ENCODE results near the gene SERPINB8. TPM values are rescaled to one million over a fixed set of nuclear protein-coding genes. Genes with fewer than 3 reads are reported as not detected.

SERPINB8 gene
- total RNA-seq, 1 donor from 2014 or later = 4.5 TPM

DNA sequence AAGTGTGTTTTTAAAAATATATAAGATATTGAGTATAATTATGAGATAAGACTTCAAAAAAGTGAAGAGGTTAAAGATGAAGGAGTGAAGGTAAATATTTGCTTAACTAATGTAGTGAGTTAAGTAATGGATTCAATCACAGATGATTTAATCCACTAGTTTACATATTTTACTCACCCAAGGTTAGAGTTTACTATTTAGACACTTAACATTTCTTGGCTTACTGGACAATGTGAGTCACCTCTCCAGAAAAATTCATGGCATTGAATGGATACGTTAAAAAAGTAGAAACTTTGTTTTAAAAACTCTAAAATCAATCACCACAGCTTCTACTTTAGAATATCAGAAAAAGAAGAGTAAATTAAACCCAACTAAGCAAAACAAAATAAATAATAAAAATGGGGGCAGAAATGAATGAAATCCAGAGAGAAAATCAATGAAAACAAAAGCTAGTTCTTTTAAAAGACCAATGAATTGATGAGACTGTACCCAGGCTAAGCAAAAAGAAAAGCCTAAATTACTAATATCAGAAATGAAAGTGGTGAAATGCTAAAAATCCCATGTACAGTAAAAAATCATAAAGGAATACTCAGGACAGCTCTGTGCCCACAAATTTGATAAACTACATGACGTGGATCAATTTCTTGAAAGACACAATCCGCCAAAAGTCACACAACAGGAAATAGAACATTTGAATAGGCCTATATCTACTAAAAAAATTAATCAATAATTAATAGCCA lies 22.7 kb upstream of the SERPINB8 start:
- Histone ChIP-seq H3K9me3 (no peaks in the 10 kb centered on the region), H3K4me1 (no peaks in the 10 kb centered on the region), H3K27ac (no peak overlapping the region), H3K36me3 (no peaks in the 10 kb centered on the region), H3K4me3 (no peak overlapping the region), H3K27me3 (no peaks in the 10 kb centered on the region)
- intact Hi-C loops (cut with DNase I) = no loop called here
- TF ChIP-seq, protein P1, sequence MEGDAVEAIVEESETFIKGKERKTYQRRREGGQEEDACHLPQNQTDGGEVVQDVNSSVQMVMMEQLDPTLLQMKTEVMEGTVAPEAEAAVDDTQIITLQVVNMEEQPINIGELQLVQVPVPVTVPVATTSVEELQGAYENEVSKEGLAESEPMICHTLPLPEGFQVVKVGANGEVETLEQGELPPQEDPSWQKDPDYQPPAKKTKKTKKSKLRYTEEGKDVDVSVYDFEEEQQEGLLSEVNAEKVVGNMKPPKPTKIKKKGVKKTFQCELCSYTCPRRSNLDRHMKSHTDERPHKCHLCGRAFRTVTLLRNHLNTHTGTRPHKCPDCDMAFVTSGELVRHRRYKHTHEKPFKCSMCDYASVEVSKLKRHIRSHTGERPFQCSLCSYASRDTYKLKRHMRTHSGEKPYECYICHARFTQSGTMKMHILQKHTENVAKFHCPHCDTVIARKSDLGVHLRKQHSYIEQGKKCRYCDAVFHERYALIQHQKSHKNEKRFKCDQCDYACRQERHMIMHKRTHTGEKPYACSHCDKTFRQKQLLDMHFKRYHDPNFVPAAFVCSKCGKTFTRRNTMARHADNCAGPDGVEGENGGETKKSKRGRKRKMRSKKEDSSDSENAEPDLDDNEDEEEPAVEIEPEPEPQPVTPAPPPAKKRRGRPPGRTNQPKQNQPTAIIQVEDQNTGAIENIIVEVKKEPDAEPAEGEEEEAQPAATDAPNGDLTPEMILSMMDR (IDR thresholded peaks at IDR 0.05) = no peak
- no peak for DNase-seq (ENCODE audit: low spot score in 2 of 2)

DNA sequence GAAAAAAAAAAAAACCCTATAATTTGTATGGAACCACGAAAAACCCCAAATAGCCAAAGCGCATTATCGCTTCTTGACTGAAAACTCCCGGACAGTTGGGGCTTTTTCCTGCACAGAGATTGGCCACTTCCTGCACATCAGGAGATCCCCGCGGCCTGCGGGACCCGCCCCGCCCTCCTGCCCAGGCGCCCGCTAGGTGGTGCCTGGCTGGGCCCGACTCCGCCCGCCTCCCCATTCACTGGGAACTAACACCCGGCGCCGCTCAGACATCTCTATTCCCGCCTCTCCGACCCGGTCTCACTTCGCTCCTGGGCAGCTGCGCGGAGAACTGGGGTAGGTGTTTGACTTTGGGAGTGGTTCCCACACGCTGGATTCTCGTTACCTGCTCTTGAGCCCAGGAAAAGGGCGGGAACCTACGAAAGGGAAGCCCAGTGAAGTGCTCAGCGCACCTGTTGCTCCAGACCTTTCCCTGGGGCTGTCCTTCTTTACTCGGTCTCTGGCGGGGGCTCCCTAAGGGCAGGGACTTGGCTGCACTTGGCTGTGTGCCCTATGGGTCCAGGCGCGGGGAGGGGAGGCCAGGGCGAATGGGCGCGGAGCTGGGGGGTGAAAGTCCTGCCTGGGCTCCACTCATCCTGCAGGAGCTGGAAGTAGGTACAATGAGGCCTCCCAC lies 20.7 kb upstream of the SERPINB8 start, which contains the start of gene HMSD:
TSS of gene HMSD (plus strand) at position 234 of the 670 bp plus-strand sequence. CDS start 4,155 bp downstream, outside the sequence.
- DNase-seq (ENCODE audit: low spot score in 2 of 2) = peak in 1 of 2 donors; percentile 73
- Histone ChIP-seq H3K27ac (no peak within 1 kb of the TSS), H3K4me3 (peak within 1 kb of the TSS; percentile 46 to 62), H3K27me3 (no peaks in the 10 kb centered on the region), H3K4me1 (no peaks in the 10 kb centered on the region), H3K36me3 (no peaks in the 10 kb centered on the region), H3K9me3 (no peaks in the 10 kb centered on the region)
- intact Hi-C loops (cut with DNase I) = no loop called here
- TF ChIP-seq, protein P1 (IDR thresholded peaks at IDR 0.05) = peak in 1 of 3 experiments; percentile 47

DNA sequence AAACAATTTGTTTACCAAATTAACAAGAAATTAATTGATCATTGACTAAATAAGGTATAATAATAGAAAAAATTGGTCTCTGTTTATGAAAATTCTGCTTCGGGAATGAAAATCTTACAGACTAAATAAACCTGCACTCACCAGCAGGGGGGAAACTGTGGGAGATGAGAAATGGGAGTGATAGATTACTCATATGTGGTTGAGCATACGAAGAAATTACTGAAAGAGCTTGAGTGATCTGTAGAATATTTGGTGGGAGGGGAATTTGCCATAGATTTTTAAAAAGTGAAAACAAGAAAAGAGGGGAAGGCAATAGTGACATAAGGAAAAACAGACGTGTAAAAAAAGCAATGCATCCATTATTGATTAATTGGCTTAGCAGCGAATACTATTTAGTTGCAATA lies 18.6 kb upstream of the SERPINB8 start:
- no peaks in the 10 kb centered on the region for H3K4me1 ChIP-seq
- no peaks in the 10 kb centered on the region for H3K36me3 ChIP-seq
- no peak overlapping the region for H3K27ac ChIP-seq
- intact Hi-C loops (cut with DNase I) = no loop called here
- no peak for DNase-seq (ENCODE audit: low spot score in 2 of 2)
- H3K27me3 ChIP-seq = no peaks in the 10 kb centered on the region
- no peak overlapping the region for H3K4me3 ChIP-seq
- TF ChIP-seq, protein P1 (IDR thresholded peaks at IDR 0.05) = no peak
- H3K9me3 ChIP-seq = no peaks in the 10 kb centered on the region

DNA sequence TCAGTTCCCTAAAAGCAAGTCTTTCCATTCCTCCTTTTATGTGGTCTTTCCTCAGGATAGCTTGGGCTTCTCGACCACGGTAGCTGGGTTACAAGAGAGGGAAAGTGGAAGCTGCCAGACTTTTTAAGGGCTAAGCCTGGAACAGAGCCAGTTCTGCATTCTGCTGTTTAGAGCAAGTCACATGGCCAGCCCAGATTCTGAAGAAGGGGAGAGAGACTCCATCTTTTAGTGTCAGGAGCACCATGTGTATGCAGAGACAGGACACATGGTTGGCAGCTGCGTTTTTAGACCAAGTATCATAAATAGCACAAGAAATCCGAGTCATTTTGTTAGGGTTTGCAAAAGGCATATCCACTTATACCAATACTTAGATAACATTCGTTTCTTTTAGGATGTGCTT lies 16.1 kb upstream of the SERPINB8 start:
- DNase-seq (ENCODE audit: low spot score in 2 of 2) = no peak

DNA sequence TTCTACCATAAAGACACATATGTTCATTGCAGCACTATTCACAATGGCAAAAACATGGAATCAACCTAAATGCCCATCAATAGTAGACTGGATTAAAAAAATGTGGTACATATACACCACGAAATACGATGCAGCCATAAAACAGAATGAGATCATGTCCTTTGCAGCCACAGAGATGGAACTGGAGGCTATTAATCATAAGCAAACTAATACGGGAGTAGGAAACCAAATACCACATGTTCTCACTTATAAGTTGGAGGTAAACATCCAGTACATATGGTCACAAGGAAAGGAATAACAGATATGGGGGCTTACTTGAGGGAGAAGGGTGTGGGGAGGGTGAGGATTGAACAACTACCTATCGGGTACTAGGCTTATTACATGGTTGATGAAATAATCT lies 13.1 kb upstream of the SERPINB8 start:
- H3K9me3 ChIP-seq = no peaks in the 10 kb centered on the region
- H3K4me1 ChIP-seq = no peaks in the 10 kb centered on the region
- no peak overlapping the region for H3K4me3 ChIP-seq
- intact Hi-C loops (cut with DNase I) = no loop called here
- TF ChIP-seq, protein P1 (IDR thresholded peaks at IDR 0.05) = no peak
- no peaks in the 10 kb centered on the region for H3K36me3 ChIP-seq
- H3K27me3 ChIP-seq = no peaks in the 10 kb centered on the region
- no peak overlapping the region for H3K27ac ChIP-seq
- DNase-seq (ENCODE audit: low spot score in 2 of 2) = no peak

More for the DNA sequence above, 16.1 kb upstream of the SERPINB8 start:
- Histone ChIP-seq H3K4me1 (no peaks in the 10 kb centered on the region), H3K4me3 (no peak overlapping the region), H3K9me3 (no peaks in the 10 kb centered on the region), H3K36me3 (no peaks in the 10 kb centered on the region), H3K27ac (no peak overlapping the region), H3K27me3 (no peaks in the 10 kb centered on the region)
- TF ChIP-seq, protein P1 (IDR thresholded peaks at IDR 0.05) = no peak
- intact Hi-C loops (cut with DNase I) = no loop called here

Data from ascending aorta (tissue), 2 donors.